AG04449 (cell line): ENCODE results near the gene CISD1.
"Not testable (repeated sequence)": the region's sequence is repeated elsewhere in the genome, so short reads cannot be mapped to it uniquely, and the experiment has no call there.

Experiments
- CTCF ChIA-PET: fragments of 350-600 bp; formaldehyde crosslinking; extraction: SDS; loops from one replicate; lab custom pipeline; 2021; ENCODE audit warnings: antibody characterized with exemption; lab: Yijun Ruan, JAX
- POLR2A ChIA-PET: fragments of 400-600, 350-600 bp; formaldehyde crosslinking; extraction: SDS; loops from one replicate; lab custom pipeline; 2020; ENCODE audit warnings: antibody characterized with exemption, inconsistent platforms; lab: Yijun Ruan, JAX
- DNase-seq: peaks from one replicate; pipeline ENCODE4 v3.0.0-alpha.2; 2010; ENCODE audit warnings: low read depth, low spot score
- H3K4me3 ChIP-seq: 2 replicates; pipeline ENCODE4 v1.5.1; 2011; ENCODE audit warnings: low read depth, mild to moderate bottlenecking, control low read depth, low read length
- TF ChIP-seq, protein P1 (sequence below): IDR thresholded peaks from one replicate; pipeline ENCODE4 v1.5.1; 2011; ENCODE audit warnings: mild to moderate bottlenecking, moderate library complexity, low read length, control low read depth, inconsistent platforms; ENCODE audit not compliant: insufficient read depth; ENCODE audit errors: missing control alignments

Gene CISD1

GRCh38 chr10:58239561-58240169 lies 29.3 kb upstream of the CISD1 start:
- no peak overlapping the region for H3K4me3 ChIP-seq
- no peak for DNase-seq
- TF ChIP-seq, protein P1, sequence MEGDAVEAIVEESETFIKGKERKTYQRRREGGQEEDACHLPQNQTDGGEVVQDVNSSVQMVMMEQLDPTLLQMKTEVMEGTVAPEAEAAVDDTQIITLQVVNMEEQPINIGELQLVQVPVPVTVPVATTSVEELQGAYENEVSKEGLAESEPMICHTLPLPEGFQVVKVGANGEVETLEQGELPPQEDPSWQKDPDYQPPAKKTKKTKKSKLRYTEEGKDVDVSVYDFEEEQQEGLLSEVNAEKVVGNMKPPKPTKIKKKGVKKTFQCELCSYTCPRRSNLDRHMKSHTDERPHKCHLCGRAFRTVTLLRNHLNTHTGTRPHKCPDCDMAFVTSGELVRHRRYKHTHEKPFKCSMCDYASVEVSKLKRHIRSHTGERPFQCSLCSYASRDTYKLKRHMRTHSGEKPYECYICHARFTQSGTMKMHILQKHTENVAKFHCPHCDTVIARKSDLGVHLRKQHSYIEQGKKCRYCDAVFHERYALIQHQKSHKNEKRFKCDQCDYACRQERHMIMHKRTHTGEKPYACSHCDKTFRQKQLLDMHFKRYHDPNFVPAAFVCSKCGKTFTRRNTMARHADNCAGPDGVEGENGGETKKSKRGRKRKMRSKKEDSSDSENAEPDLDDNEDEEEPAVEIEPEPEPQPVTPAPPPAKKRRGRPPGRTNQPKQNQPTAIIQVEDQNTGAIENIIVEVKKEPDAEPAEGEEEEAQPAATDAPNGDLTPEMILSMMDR: no peak
- CTCF ChIA-PET: interaction anchor here (1.8 to 1.9 kb wide), 2 partner anchors 52 to 62 kb away, joined by 5 to 11 read pairs; no protein-coding TSS in a partner anchor
- POLR2A ChIA-PET: no interaction called here

- DNase-seq: no peak
- TF ChIP-seq, protein P1: no peak
- ChIA-PET CTCF (interaction anchor here (1.4 kb wide), 1 partner anchor 50 kb away, joined by 3 read pairs; no protein-coding TSS in a partner anchor), POLR2A (interaction anchor here (1.0 kb wide), 1 partner anchor 13 kb away, joined by 3 read pairs; no protein-coding TSS in a partner anchor)
- H3K4me3 ChIP-seq: no peak overlapping the region
These were observed 28.4 kb upstream of the CISD1 start for GRCh38 chr10:58240531-58240930.

- ChIA-PET CTCF (interaction anchor here (1.4 to 1.6 kb wide), 3 partner anchors 49 to 64 kb away, joined by 3 to 4 read pairs (median 3); no protein-coding TSS in a partner anchor), POLR2A (interaction anchor here (1.0 kb wide), 1 partner anchor 13 kb away, joined by 3 read pairs; no protein-coding TSS in a partner anchor)
- TF ChIP-seq, protein P1: no peak
- no peak for DNase-seq
- no peak overlapping the region for H3K4me3 ChIP-seq
These were observed 27.6 kb upstream of the CISD1 start for GRCh38 chr10:58241346-58241745.

DNA sequence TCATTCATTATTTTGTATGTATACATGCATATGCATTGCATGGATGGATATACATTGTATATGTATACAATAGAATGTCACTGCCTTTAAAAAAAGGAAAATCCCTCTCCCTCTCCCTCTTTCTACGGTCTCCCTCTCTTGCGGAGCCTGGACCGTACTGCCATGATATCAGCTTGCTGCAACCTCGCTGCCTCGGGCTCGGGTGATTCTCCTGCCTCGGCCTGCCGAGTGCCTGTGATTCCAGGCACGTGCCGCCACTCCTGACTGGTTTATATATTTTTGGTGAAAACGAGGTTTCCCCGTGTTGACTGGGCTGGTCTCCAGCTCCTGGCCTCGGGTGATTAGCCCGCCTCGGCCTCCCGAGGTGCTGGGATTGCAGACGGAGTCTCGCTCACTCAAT lies 25.7 kb upstream of the CISD1 start:
- TF ChIP-seq, protein P1: no peak
- no peak overlapping the region for H3K4me3 ChIP-seq
- ChIA-PET CTCF (no interaction called here), POLR2A (no interaction called here)
- no peak for DNase-seq

GRCh38 chr10:58243801-58244200 lies 25.2 kb upstream of the CISD1 start:
- H3K4me3 ChIP-seq, POLR2A ChIA-PET, CTCF ChIA-PET, DNase-seq: not testable (repeated sequence)

GRCh38 chr10:58244242-58244641 lies 24.7 kb upstream of the CISD1 start:
- POLR2A ChIA-PET, CTCF ChIA-PET, DNase-seq, H3K4me3 ChIP-seq: not testable (repeated sequence)

DNA sequence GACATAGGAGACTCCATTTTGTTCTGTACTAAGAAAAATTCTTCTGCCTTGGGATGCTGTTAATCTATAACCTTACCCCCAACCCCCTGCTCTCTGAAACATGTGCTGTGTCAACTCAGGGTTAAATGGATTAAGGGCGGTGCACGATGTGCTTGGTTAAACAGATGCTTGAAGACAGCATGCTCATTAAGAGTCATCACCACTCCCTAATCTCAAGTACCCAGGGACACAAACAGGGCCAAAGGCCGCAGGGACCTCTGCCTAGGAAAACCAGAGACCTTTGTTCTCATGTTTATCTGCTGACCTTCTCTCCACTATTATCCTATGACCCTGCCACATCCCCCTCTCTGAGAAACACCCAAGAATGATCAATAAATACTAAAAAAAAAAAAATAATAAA lies 24.3 kb upstream of the CISD1 start:
- H3K4me3 ChIP-seq, CTCF ChIA-PET, DNase-seq, POLR2A ChIA-PET: not testable (repeated sequence)

DNA sequence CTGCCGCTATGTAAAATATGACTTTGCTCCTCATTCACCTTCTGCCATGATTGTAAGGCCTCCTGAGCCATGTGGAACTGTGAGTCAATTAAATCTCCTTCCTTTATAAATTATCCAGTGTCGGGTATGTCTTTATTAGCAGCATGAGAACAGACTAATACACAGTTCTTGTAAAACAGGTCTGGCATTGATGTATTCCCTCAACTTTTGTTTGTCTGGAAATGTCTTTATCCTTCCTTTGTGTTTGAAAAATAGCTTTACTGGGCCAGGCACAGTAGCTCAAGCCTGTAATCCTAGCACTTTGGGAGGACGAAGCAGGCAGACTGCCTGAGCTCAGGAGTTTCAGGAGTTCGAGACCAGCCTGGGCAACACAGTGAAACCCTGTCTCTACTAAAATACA lies 15.8 kb upstream of the CISD1 start:
- CTCF ChIA-PET: no interaction called here
- POLR2A ChIA-PET: no interaction called here
- no peak overlapping the region for H3K4me3 ChIP-seq
- no peak for DNase-seq
- TF ChIP-seq, protein P1: no peak
